H9 (cell line): Measurements from ENCODE around the gene UHRF1. TPM values are rescaled to one million over a fixed set of nuclear protein-coding genes. Genes with fewer than 3 reads are reported as not detected.

Experiments used
- DNase-seq: peaks from one replicate; pipeline ENCODE4 v3.0.0-alpha.2; 2017
- H2AFZ ChIP-seq: one replicate; pipeline ENCODE4 v1.6.1; 2013; ENCODE audit warnings: mild to moderate bottlenecking, low read length, control low read depth, moderate library complexity
- H2AK5ac ChIP-seq: 2 replicates; pipeline ENCODE4 v1.6.1; 2013; ENCODE audit warnings: low read length, control low read depth, mixed read lengths; ENCODE audit not compliant: insufficient read length
- H2BK120ac ChIP-seq: one replicate; pipeline ENCODE4 v1.6.1; 2013; ENCODE audit warnings: low read depth, mild to moderate bottlenecking, low read length, control low read depth, inconsistent platforms; ENCODE audit not compliant: poor library complexity, severe bottlenecking
- H2BK12ac ChIP-seq: 2 replicates; pipeline ENCODE4 v1.6.1; 2013; ENCODE audit warnings: low read length, control low read depth, mixed read lengths, low read depth; ENCODE audit not compliant: insufficient read length
- H2BK15ac ChIP-seq: 2 replicates; pipeline ENCODE4 v1.6.1; 2013; ENCODE audit warnings: low read depth, low read length, control low read depth
- H2BK20ac ChIP-seq: one replicate; pipeline ENCODE4 v1.6.1; 2013; ENCODE audit warnings: low read depth, mild to moderate bottlenecking, low read length, control low read depth, inconsistent platforms; ENCODE audit not compliant: poor library complexity, severe bottlenecking
- H2BK5ac ChIP-seq: 2 replicates; pipeline ENCODE4 v1.6.1; 2013; ENCODE audit warnings: low read length, control low read depth, mixed read lengths; ENCODE audit not compliant: insufficient read length
- H3K14ac ChIP-seq: 2 replicates; pipeline ENCODE4 v1.6.1; 2013; ENCODE audit warnings: low read length, control low read depth; ENCODE audit not compliant: insufficient read depth
- H3K18ac ChIP-seq: 2 replicates; pipeline ENCODE4 v1.6.1; 2013; ENCODE audit warnings: low read depth, mild to moderate bottlenecking, mixed read lengths, low read length, control low read depth; ENCODE audit not compliant: insufficient read length
- H3K23ac ChIP-seq: 2 replicates; pipeline ENCODE4 v1.6.1; 2013; ENCODE audit warnings: low read length, control low read depth, mixed read lengths, low read depth; ENCODE audit not compliant: insufficient read length
- H3K23me2 ChIP-seq: 2 replicates; pipeline ENCODE4 v1.6.1; 2013; ENCODE audit warnings: low read depth, mild to moderate bottlenecking, mixed read lengths, low read length, control low read depth; ENCODE audit not compliant: insufficient read length, poor library complexity, severe bottlenecking
- H3K27ac ChIP-seq: 2 replicates; pipeline ENCODE4 v1.5.1; 2013; ENCODE audit warnings: low read length, control low read depth, mixed read lengths, low read depth; ENCODE audit not compliant: insufficient read length
- H3K27me3 ChIP-seq: 2 replicates; pipeline ENCODE4 v1.6.1; 2013; ENCODE audit warnings: low read length, control low read depth, inconsistent platforms; ENCODE audit not compliant: insufficient read depth
- H3K4ac ChIP-seq: 2 replicates; pipeline ENCODE4 v1.6.1; 2013; ENCODE audit warnings: low read depth, mild to moderate bottlenecking, control low read depth, inconsistent platforms, low read length, moderate library complexity
- H3K4me1 ChIP-seq: 2 replicates; pipeline ENCODE4 v1.6.1; 2013; ENCODE audit warnings: low read length, control low read depth, inconsistent platforms; ENCODE audit not compliant: insufficient read depth
- H3K4me2 ChIP-seq: 2 replicates; pipeline ENCODE4 v1.6.1; 2013; ENCODE audit warnings: low read length, control low read depth, mixed read lengths; ENCODE audit not compliant: insufficient read length, insufficient read depth
- H3K56ac ChIP-seq: 2 replicates; pipeline ENCODE4 v1.6.1; 2013; ENCODE audit warnings: low read depth, mild to moderate bottlenecking, mixed read lengths, low read length, control low read depth; ENCODE audit not compliant: insufficient read length
- H3K79me1 ChIP-seq: 2 replicates; pipeline ENCODE4 v1.6.1; 2013; ENCODE audit warnings: low read depth, mild to moderate bottlenecking, moderate library complexity, low read length, control low read depth, inconsistent platforms; ENCODE audit not compliant: insufficient read depth, poor library complexity, severe bottlenecking
- H3K79me2 ChIP-seq: 2 replicates; pipeline ENCODE4 v1.6.1; 2013; ENCODE audit warnings: low read length, control low read depth, inconsistent platforms; ENCODE audit not compliant: insufficient read depth
- H3K9ac ChIP-seq: 2 replicates; pipeline ENCODE4 v1.6.1; 2013; ENCODE audit warnings: low read length, control low read depth, mixed read lengths; ENCODE audit not compliant: insufficient read length; ENCODE audit errors: extremely low read depth
- H3K9me3 ChIP-seq: one replicate; pipeline ENCODE4 v1.6.1; 2013; ENCODE audit warnings: low read depth, low read length, inconsistent platforms; ENCODE audit not compliant: control insufficient read depth
- H3T11ph ChIP-seq: one replicate; pipeline ENCODE4 v1.6.1; 2013; ENCODE audit warnings: mild to moderate bottlenecking, low read length, control low read depth, inconsistent platforms
- H4K20me1 ChIP-seq: one replicate; pipeline ENCODE4 v1.6.1; 2013; ENCODE audit not compliant: control insufficient read depth, insufficient read length, insufficient read depth
- H4K5ac ChIP-seq: 2 replicates; pipeline ENCODE4 v1.6.1; 2013; ENCODE audit warnings: low read depth, mild to moderate bottlenecking, mixed read lengths, low read length, control low read depth; ENCODE audit not compliant: insufficient read length
- H4K8ac ChIP-seq: replicated peaks from 2 replicates; pipeline ENCODE4 v1.6.1; 2013; ENCODE audit warnings: low read length, control low read depth, mixed read lengths, low read depth; ENCODE audit not compliant: insufficient read length
- H4K91ac ChIP-seq: 2 replicates; pipeline ENCODE4 v1.6.1; 2013; ENCODE audit warnings: low read depth, mild to moderate bottlenecking, moderate library complexity, mixed read lengths, low read length, control low read depth; ENCODE audit not compliant: insufficient read length
- H3K27ac Mint-ChIP-seq, 3 experiments: 2 replicates in 2 of 3; 3 replicates in 1 of 3; pipeline ENCODE4 v1.8.0; 2020 to 2021; ENCODE audit warnings: mixed read lengths in 3 of 3, mild to moderate bottlenecking in 1 of 3, moderate library complexity in 1 of 3
- H3K27me3 Mint-ChIP-seq: 2 replicates; pipeline ENCODE4 v1.8.0; 2021; ENCODE audit warnings: low read depth, mild to moderate bottlenecking, moderate library complexity, mixed read lengths
- H3K36me3 Mint-ChIP-seq, 3 experiments: 2 replicates in 2 of 3; 3 replicates in 1 of 3; pipeline ENCODE4 v1.8.0; 2020 to 2021; ENCODE audit warnings: low read depth in 3 of 3, mixed read lengths in 3 of 3; ENCODE audit not compliant: insufficient read depth in 1 of 3
- H3K4me1 Mint-ChIP-seq, 2 experiments: 2 replicates each; pipeline ENCODE4 v1.8.0; 2020; ENCODE audit warnings: mixed read lengths in 2 of 2
- H3K4me3 Mint-ChIP-seq, 2 experiments: 2 replicates in 1 of 2; 3 replicates in 1 of 2; pipeline ENCODE4 v1.8.0; 2020 to 2021; ENCODE audit warnings: mild to moderate bottlenecking in 2 of 2, mixed read lengths in 2 of 2, moderate library complexity in 1 of 2
- H3K9me3 Mint-ChIP-seq, 2 experiments: 2 replicates in 1 of 2; 3 replicates in 1 of 2; pipeline ENCODE4 v1.8.0; 2020; ENCODE audit warnings: mild to moderate bottlenecking in 2 of 2, mixed read lengths in 2 of 2, moderate library complexity in 1 of 2
- WGBS: extraction: QIAGEN DNeasy Blood & Tissue Kit; methylation state at CpG from one replicate; pipeline ENCODE4 v1.1.7; 2013; ENCODE audit warnings: missing lambda C conversion rate, low lambda C conversion rate, mixed read lengths; ENCODE audit not compliant: insufficient read length; ENCODE audit errors: extremely low coverage; 5-methylcytosine and 5-hydroxymethylcytosine counted together
- total RNA-seq: library from RNA; stranded (reverse); gene quantifications from 2 replicates; pipeline ENCODE4 v1.2.1, GENCODE V29; 2021
- TF ChIP-seq, protein P1 (sequence below): fragments of 200-600 bp; sonication (generic); conservative IDR thresholded peaks from 3 replicates; pipeline ENCODE4 v1.8.0; 2021; ENCODE audit warnings: antibody characterized with exemption, mild to moderate bottlenecking

The UHRF1 gene
- total RNA-seq, 1 experiment from 2014 or later = 106 TPM

GRCh38 chr19:4983346-4984105, 74.2 kb downstream of the UHRF1 start:
- H3K9ac ChIP-seq = no peak overlapping the region
- H4K20me1 ChIP-seq = no peaks in the 10 kb centered on the region
- no peak overlapping the region for H2BK15ac ChIP-seq
- Mint-ChIP-seq H3K27me3 (no peaks in the 10 kb centered on the region; the same call in 1 of the 2 replicates), H3K9me3 (no peaks in the 10 kb centered on the region), H3K4me3 (no peak overlapping the region), H3K36me3 (no peaks in the 10 kb centered on the region; a peak in 1 of 7 replicates), H3K27ac (peak overlapping the region in 1 of 3 experiments; percentile 81; a peak in 2 of 7 replicates), H3K4me1 (peaks cover 44 to 56% of the 10 kb centered on the region in 2 experiments)
- no peak overlapping the region for H2AK5ac ChIP-seq
- no peak overlapping the region for H4K91ac ChIP-seq
- no peaks in the 10 kb centered on the region for H3K27me3 ChIP-seq
- H3K14ac ChIP-seq = no peak overlapping the region; the same call in 1 of the 2 replicates
- no peak overlapping the region for H3K4ac ChIP-seq
- no peak overlapping the region for H3K4me2 ChIP-seq
- H4K5ac ChIP-seq = no peak overlapping the region
- H3K56ac ChIP-seq = no peak overlapping the region
- no peaks in the 10 kb centered on the region for H3K9me3 ChIP-seq
- no peak overlapping the region for H2AFZ ChIP-seq
- H3T11ph ChIP-seq = no peak overlapping the region
- no peak for DNase-seq
- H3K79me2 ChIP-seq = peaks cover 10% of the 10 kb centered on the region; the same call in 1 of the 2 replicates
- H3K79me1 ChIP-seq = peaks cover 6% of the 10 kb centered on the region
- no peaks in the 10 kb centered on the region for H3K4me1 ChIP-seq
- no peaks in the 10 kb centered on the region for H3K23me2 ChIP-seq
- H3K23ac ChIP-seq = no peak overlapping the region
- H3K27ac ChIP-seq = no peak overlapping the region
- H3K18ac ChIP-seq = no peak overlapping the region
- no peak overlapping the region for H2BK120ac ChIP-seq
- H2BK20ac ChIP-seq = no peak overlapping the region
- no CpG with 5 or more reads among the region's 23 CpGs for WGBS
- H2BK12ac ChIP-seq = no peak overlapping the region
- no peak overlapping the region for H4K8ac ChIP-seq
- TF ChIP-seq, protein P1, sequence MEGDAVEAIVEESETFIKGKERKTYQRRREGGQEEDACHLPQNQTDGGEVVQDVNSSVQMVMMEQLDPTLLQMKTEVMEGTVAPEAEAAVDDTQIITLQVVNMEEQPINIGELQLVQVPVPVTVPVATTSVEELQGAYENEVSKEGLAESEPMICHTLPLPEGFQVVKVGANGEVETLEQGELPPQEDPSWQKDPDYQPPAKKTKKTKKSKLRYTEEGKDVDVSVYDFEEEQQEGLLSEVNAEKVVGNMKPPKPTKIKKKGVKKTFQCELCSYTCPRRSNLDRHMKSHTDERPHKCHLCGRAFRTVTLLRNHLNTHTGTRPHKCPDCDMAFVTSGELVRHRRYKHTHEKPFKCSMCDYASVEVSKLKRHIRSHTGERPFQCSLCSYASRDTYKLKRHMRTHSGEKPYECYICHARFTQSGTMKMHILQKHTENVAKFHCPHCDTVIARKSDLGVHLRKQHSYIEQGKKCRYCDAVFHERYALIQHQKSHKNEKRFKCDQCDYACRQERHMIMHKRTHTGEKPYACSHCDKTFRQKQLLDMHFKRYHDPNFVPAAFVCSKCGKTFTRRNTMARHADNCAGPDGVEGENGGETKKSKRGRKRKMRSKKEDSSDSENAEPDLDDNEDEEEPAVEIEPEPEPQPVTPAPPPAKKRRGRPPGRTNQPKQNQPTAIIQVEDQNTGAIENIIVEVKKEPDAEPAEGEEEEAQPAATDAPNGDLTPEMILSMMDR = no peak
- no peak overlapping the region for H2BK5ac ChIP-seq
